IMR-90 (cell line): ENCODE results near the gene TRIM47. TPM values are rescaled to one million over a fixed set of nuclear protein-coding genes. Genes with fewer than 3 reads are reported as not detected.

Source experiments
- ATAC-seq: fragments of 200-7000 bp; cut with Tn5 transposase; 2 replicates; pipeline ENCODE4 v1.9.1; 2020; ENCODE audit warnings: low read depth, mild to moderate bottlenecking, moderate library complexity
- BruUV-seq: library from RNA; stranded (reverse); fragments of 400-500 nt; replicated peaks from 2 replicates; lab custom pipeline; 2021; lab: Mats Ljungman, UMichigan
- CTCF ChIA-PET: fragments of 300-600 bp; formaldehyde crosslinking; extraction: SDS; loops from one replicate; lab custom pipeline; 2021; ENCODE audit warnings: antibody characterized with exemption; lab: Yijun Ruan, JAX
- POLR2A ChIA-PET: fragments of 300-600 bp; sonication (Branson Sonifier 250); formaldehyde crosslinking; loops from one replicate; lab custom pipeline; 2022; ENCODE audit warnings: antibody characterized with exemption; ENCODE audit not compliant: unreplicated experiment; lab: Charles Lee
- DNase-seq: peaks from one replicate; pipeline ENCODE4 v3.0.0; 2013
- H2AFZ ChIP-seq: replicated peaks from 2 replicates; pipeline ENCODE3; 2013; ENCODE audit warnings: low read length, mild to moderate bottlenecking; ENCODE audit not compliant: poor library complexity
- H2AK5ac ChIP-seq: 2 replicates; pipeline ENCODE4 v1.6.1; 2013; ENCODE audit warnings: low read depth, low read length, inconsistent platforms
- H2AK9ac ChIP-seq: replicated peaks from 2 replicates; pipeline ENCODE3; 2013; ENCODE audit warnings: mild to moderate bottlenecking, low read depth, low read length, moderate library complexity; ENCODE audit not compliant: poor library complexity
- H2BK120ac ChIP-seq: 2 replicates; pipeline ENCODE4 v1.6.1; 2013; ENCODE audit warnings: low read depth, low read length, inconsistent platforms
- H2BK15ac ChIP-seq: 3 replicates; pipeline ENCODE4 v1.6.1; 2013; ENCODE audit warnings: low read depth, low read length, inconsistent platforms
- H2BK20ac ChIP-seq: 2 replicates; pipeline ENCODE4 v1.6.1; 2013; ENCODE audit warnings: low read depth, mild to moderate bottlenecking, inconsistent platforms, low read length, moderate library complexity
- H2BK5ac ChIP-seq: 2 replicates; pipeline ENCODE4 v1.6.1; 2013; ENCODE audit warnings: mild to moderate bottlenecking, low read depth, low read length, inconsistent platforms; ENCODE audit not compliant: poor library complexity, severe bottlenecking
- H3K14ac ChIP-seq: replicated peaks from 2 replicates; pipeline ENCODE4 v1.6.1; 2013; ENCODE audit warnings: low read depth, low read length, inconsistent platforms
- H3K18ac ChIP-seq: 2 replicates; pipeline ENCODE4 v1.6.1; 2013; ENCODE audit warnings: low read depth, low read length, control low read depth
- H3K23ac ChIP-seq: 2 replicates; pipeline ENCODE4 v1.6.1; 2013; ENCODE audit warnings: low read depth, low read length, inconsistent platforms
- H3K27ac ChIP-seq: 2 replicates; pipeline ENCODE4 v1.5.1; 2013; ENCODE audit warnings: mild to moderate bottlenecking, control low read depth, low read length; ENCODE audit not compliant: insufficient read depth
- H3K27me3 ChIP-seq: 2 replicates; pipeline ENCODE4 v1.6.1; 2013; ENCODE audit warnings: low read length; ENCODE audit not compliant: control insufficient read depth, insufficient read depth
- H3K36me3 ChIP-seq: 2 replicates; pipeline ENCODE4 v1.6.1; 2013; ENCODE audit warnings: low read length, mixed read lengths; ENCODE audit not compliant: control insufficient read depth, insufficient read depth
- H3K4ac ChIP-seq: 2 replicates; pipeline ENCODE4 v1.6.1; 2013; ENCODE audit warnings: low read depth, low read length, inconsistent platforms
- H3K4me1 ChIP-seq: 2 replicates; pipeline ENCODE4 v1.6.1; 2013; ENCODE audit warnings: low read length, mixed read lengths; ENCODE audit not compliant: control insufficient read depth, insufficient read depth
- H3K4me2 ChIP-seq: 2 replicates; pipeline ENCODE4 v1.6.1; 2013; ENCODE audit warnings: low read depth, mild to moderate bottlenecking, control low read depth, low read length, moderate library complexity
- H3K4me3 ChIP-seq: 2 replicates; pipeline ENCODE4 v1.5.1; 2013; ENCODE audit warnings: low read depth, mild to moderate bottlenecking, control low read depth, low read length, moderate library complexity; ENCODE audit not compliant: insufficient read depth
- H3K56ac ChIP-seq: 2 replicates; pipeline ENCODE4 v1.6.1; 2013; ENCODE audit warnings: low read length, inconsistent platforms; ENCODE audit not compliant: insufficient read depth; ENCODE audit errors: extremely low read depth
- H3K79me1 ChIP-seq, 2 experiments: 2 replicates each; pipeline ENCODE4 v1.6.1; 2013; ENCODE audit warnings: low read length in 2 of 2, inconsistent platforms in 1 of 2, low read depth in 1 of 2
- H3K9ac ChIP-seq: 2 replicates; pipeline ENCODE4 v1.6.1; 2013; ENCODE audit warnings: low read depth, low read length, control low read depth
- H3K9me1 ChIP-seq: 2 replicates; pipeline ENCODE4 v1.6.1; 2013; ENCODE audit warnings: low read length, inconsistent platforms; ENCODE audit not compliant: insufficient read depth
- H3K9me3 ChIP-seq: 2 replicates; pipeline ENCODE4 v1.6.1; 2013; ENCODE audit warnings: low read length; ENCODE audit not compliant: control insufficient read depth, insufficient read depth
- H4K20me1 ChIP-seq: 2 replicates; pipeline ENCODE4 v1.6.1; 2013; ENCODE audit warnings: low read length, inconsistent platforms; ENCODE audit not compliant: insufficient read depth
- H4K5ac ChIP-seq: 2 replicates; pipeline ENCODE4 v1.6.1; 2013; ENCODE audit warnings: mild to moderate bottlenecking, low read depth, low read length, control low read depth
- H4K8ac ChIP-seq, 2 experiments: 2 replicates each; pipeline ENCODE4 v1.6.1; 2013; ENCODE audit warnings: low read depth in 2 of 2, low read length in 2 of 2, control low read depth in 1 of 2, inconsistent platforms in 1 of 2
- H4K91ac ChIP-seq: 2 replicates; pipeline ENCODE4 v1.6.1; 2013; ENCODE audit warnings: low read depth, low read length, inconsistent platforms; ENCODE audit not compliant: insufficient read depth
- BHLHE40 ChIP-seq: fragments of 150-350 bp; IDR thresholded peaks from 2 replicates; pipeline ENCODE4 v1.6.1; 2016; ENCODE audit warnings: mild to moderate bottlenecking, low read depth, low read length
- FOS ChIP-seq: fragments of 150-350 bp; IDR thresholded peaks from 2 replicates; pipeline ENCODE4 v1.6.1; 2016; ENCODE audit warnings: low read depth, low read length
- MAFK ChIP-seq: IDR thresholded peaks from 2 replicates; pipeline ENCODE4 v1.6.1; 2012; ENCODE audit warnings: low read depth, low read length, improper control_type of control experiment
- MAZ ChIP-seq: IDR thresholded peaks from 2 replicates; pipeline ENCODE4 v1.6.1; 2012; ENCODE audit warnings: low read depth, mild to moderate bottlenecking, low read length, improper control_type of control experiment, moderate library complexity, borderline replicate concordance
- RCOR1 ChIP-seq: IDR thresholded peaks from 2 replicates; pipeline ENCODE4 v1.6.1; 2012; ENCODE audit warnings: mild to moderate bottlenecking, low read length, improper control_type of control experiment; ENCODE audit not compliant: insufficient replicate concordance
- RFX5 ChIP-seq: IDR thresholded peaks from 2 replicates; pipeline ENCODE4 v1.8.0; 2012; ENCODE audit warnings: low read depth, mild to moderate bottlenecking, low read length, moderate library complexity
- WGBS, 2 experiments: methylation state at CpG; one replicate each; pipeline versions ENCODE4 v1.1.5 to v1.1.7; 2013; ENCODE audit warnings: missing lambda C conversion rate in 2 of 2; ENCODE audit not compliant: insufficient read length in 1 of 2; ENCODE audit errors: extremely low coverage in 2 of 2; 5-methylcytosine and 5-hydroxymethylcytosine counted together
- dilution Hi-C: fragments of 300-500 bp; cut with HindIII; formaldehyde crosslinking; loops from one replicate; pipeline ENCODE4 v1.14.3; 2018; ENCODE audit warnings: low sequenced_read_pairs; ENCODE audit not compliant: unreplicated experiment
- in situ Hi-C: fragments of 300-500 bp; cut with MboI; formaldehyde crosslinking; loops from 3 replicates; pipeline ENCODE4 v1.14.3; 2019; ENCODE audit warnings: low sequenced_read_pairs, inconsistent platforms, mixed read lengths
- intact Hi-C: fragments of 100-400 bp; cut with micrococcal nuclease; formaldehyde crosslinking; loops from 2 replicates; pipeline ENCODE4 v1.10.0; 2022
- polyA plus RNA-seq, 3 experiments: library from polyadenylated mRNA; depleted of rRNA; stranded (reverse); fragments of >200 nt; gene quantifications; 2 replicates each; pipeline ENCODE4 v1.2.3, GENCODE V29; 2012; ENCODE audit warnings: low replicate concordance in 1 of 3
- total RNA-seq: library from RNA; depleted of rRNA; stranded (reverse); fragments of >200 nt; gene quantifications from 2 replicates; pipeline ENCODE4 v1.2.3, GENCODE V29; 2012
- TF ChIP-seq, protein P1 (sequence below): conservative IDR thresholded peaks from 2 replicates; pipeline ENCODE4 v1.5.1; 2012; ENCODE audit warnings: mild to moderate bottlenecking, low read depth, low read length, improper control_type of control experiment
- TF ChIP-seq, protein P2 (sequence below): fragments of 150-350 bp; IDR thresholded peaks from 2 replicates; pipeline ENCODE4 v1.6.1; 2017; ENCODE audit warnings: mild to moderate bottlenecking, antibody characterized with exemption, low read length, low read depth

Gene TRIM47
- total and polyA plus RNA-seq, 2 of the 4 experiments (the other 2 are of a cell fraction) = 1.4 to 7.5 TPM

DNA sequence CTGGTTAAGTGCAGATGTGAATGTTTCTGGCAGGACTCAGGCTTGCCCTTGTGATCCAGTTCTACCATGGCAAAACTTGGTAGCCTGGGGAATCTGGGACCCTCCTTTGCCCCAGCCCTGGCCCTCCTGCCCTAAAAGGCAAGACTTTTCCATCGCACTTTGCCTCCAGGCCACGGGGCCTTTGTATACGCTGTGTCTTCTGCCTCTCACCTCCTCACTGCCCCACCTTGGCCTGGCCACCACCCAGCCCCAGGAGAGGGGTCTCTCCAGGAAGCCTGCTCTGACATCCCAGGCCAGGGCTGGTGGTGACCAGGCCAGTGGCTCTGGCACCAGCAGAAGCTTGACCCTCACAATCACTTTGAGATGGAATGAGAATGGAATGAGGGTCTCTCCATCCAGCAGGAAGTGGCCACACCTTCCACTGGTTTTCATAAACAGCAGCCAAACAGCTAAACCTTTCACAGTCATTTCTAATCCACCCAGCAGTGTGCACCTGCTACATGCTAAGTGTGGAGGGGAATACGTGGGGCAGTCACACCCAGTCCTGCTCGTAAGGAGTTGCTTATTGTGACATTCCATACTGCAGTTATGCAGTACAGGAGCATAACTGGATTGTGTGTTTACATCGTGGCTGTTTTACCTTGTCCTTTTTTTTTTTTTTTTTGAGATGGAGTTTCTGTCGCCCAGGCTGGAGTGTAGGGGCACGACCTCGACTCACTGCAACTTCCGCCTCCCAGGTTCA, 27.9 kb upstream of the TRIM47 start:
- Histone ChIP-seq H3K23ac (no peak overlapping the region), H3K9me3 (no peaks in the 10 kb centered on the region), H3K4me1 (peaks cover 4% of the 10 kb centered on the region), H3K14ac (no peak overlapping the region), H3K9ac (no peak overlapping the region), H2AK5ac (peak overlapping the region; percentile 87; the same call in 1 of the 2 replicates), H3K56ac (no peak overlapping the region), H4K20me1 (no peaks in the 10 kb centered on the region), H3K9me1 (0 out of 2 replicates have a peak, but pooled peaks cover 6% of the 10 kb centered on the region), H2AK9ac (peak overlapping the region; percentile 78), H3K79me1 (peaks cover 10 to 25% of the 10 kb centered on the region in 2 experiments), H4K5ac (peak overlapping the region; percentile 82), H3K18ac (no peak overlapping the region), H2BK20ac (no peak overlapping the region), H2AFZ (peak overlapping the region; percentile 1), H3K36me3 (peaks cover 12% of the 10 kb centered on the region), H2BK15ac (no peak overlapping the region), H4K91ac (no peak overlapping the region), H2BK5ac (no peak overlapping the region), H4K8ac (peak overlapping the region; percentile 68 to 98), H2BK120ac (no peak overlapping the region), H3K27ac (no peak overlapping the region), H3K4me3 (no peak overlapping the region), H3K4ac (peak overlapping the region; percentile 45), H3K4me2 (no peak overlapping the region), H3K27me3 (no peaks in the 10 kb centered on the region)
- DNase-seq (no peak), ATAC-seq (no peak)
- BruUV-seq = no TSS peak
- dilution Hi-C loops = no loop called here
- intact Hi-C loops = loop anchor here (5.0 to 10.0 kb wide), 2 partner anchors 36 to 168 kb away; partner anchors contain the start of genes FBF1, GALR2, SRP68 and ZACN
- ChIA-PET CTCF (no interaction called here), POLR2A (no interaction called here)
- 80% methylated on average over 1 of the region's 10 CpGs; no CpG with 5 or more reads in 1 of the 2 experiments for WGBS, 2 experiments
- TF ChIP-seq FOS = no peak
- TF ChIP-seq RFX5 = no peak
- TF ChIP-seq, protein P1, sequence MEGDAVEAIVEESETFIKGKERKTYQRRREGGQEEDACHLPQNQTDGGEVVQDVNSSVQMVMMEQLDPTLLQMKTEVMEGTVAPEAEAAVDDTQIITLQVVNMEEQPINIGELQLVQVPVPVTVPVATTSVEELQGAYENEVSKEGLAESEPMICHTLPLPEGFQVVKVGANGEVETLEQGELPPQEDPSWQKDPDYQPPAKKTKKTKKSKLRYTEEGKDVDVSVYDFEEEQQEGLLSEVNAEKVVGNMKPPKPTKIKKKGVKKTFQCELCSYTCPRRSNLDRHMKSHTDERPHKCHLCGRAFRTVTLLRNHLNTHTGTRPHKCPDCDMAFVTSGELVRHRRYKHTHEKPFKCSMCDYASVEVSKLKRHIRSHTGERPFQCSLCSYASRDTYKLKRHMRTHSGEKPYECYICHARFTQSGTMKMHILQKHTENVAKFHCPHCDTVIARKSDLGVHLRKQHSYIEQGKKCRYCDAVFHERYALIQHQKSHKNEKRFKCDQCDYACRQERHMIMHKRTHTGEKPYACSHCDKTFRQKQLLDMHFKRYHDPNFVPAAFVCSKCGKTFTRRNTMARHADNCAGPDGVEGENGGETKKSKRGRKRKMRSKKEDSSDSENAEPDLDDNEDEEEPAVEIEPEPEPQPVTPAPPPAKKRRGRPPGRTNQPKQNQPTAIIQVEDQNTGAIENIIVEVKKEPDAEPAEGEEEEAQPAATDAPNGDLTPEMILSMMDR = no peak
- TF ChIP-seq, protein P2, sequence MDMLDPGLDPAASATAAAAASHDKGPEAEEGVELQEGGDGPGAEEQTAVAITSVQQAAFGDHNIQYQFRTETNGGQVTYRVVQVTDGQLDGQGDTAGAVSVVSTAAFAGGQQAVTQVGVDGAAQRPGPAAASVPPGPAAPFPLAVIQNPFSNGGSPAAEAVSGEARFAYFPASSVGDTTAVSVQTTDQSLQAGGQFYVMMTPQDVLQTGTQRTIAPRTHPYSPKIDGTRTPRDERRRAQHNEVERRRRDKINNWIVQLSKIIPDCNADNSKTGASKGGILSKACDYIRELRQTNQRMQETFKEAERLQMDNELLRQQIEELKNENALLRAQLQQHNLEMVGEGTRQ = no peak
- no peak for TF ChIP-seq MAZ
- no peak for TF ChIP-seq BHLHE40
- no peak for TF ChIP-seq MAFK
- no peak for TF ChIP-seq RCOR1
- in situ Hi-C loops = loop anchor here (10.0 kb wide), 1 partner anchor 378 kb away; no protein-coding TSS in a partner anchor
